Loucy (cell line): ENCODE results near the gene LBHD2.

ENCODE experiments used
- H2AFZ ChIP-seq: fragments of 200-600 bp; sonication (generic); 2 replicates; pipeline ENCODE4 v1.6.0; 2016; ENCODE audit warnings: antibody characterized with exemption, mild to moderate bottlenecking, low read length, moderate library complexity
- H3F3A ChIP-seq: fragments of 200-600 bp; 2 replicates; pipeline ENCODE4 v1.6.0; 2016; ENCODE audit warnings: antibody characterized with exemption, low read depth, mild to moderate bottlenecking
- H3K27me3 ChIP-seq: fragments of 200-600 bp; sonication (generic); 2 replicates; pipeline ENCODE4 v1.6.1; 2014; ENCODE audit warnings: low read length, mild to moderate bottlenecking; ENCODE audit not compliant: insufficient read depth, poor library complexity, severe bottlenecking
- H3K36me3 ChIP-seq: fragments of 200-600 bp; sonication (generic); 2 replicates; pipeline ENCODE4 v1.6.1; 2016; ENCODE audit warnings: low read length; ENCODE audit not compliant: insufficient read depth
- H3K4me1 ChIP-seq: fragments of 200-600 bp; sonication (generic); 2 replicates; pipeline ENCODE4 v1.5.1; 2014; ENCODE audit warnings: low read length, mild to moderate bottlenecking; ENCODE audit not compliant: insufficient read depth, poor library complexity, severe bottlenecking
- H3K4me2 ChIP-seq: fragments of 200-600 bp; sonication (generic); 2 replicates; pipeline ENCODE4 v1.6.0; 2014; ENCODE audit warnings: antibody characterized with exemption, low read length, low read depth, mild to moderate bottlenecking; ENCODE audit not compliant: poor library complexity, severe bottlenecking
- H3K4me3 ChIP-seq: fragments of 200-600 bp; sonication (generic); 2 replicates; pipeline ENCODE4 v1.5.1; 2014; ENCODE audit warnings: low read length, mild to moderate bottlenecking, mixed read lengths; ENCODE audit not compliant: poor library complexity, severe bottlenecking
- H3K79me2 ChIP-seq: fragments of 200-600 bp; sonication (generic); 2 replicates; pipeline ENCODE4 v1.6.1; 2014; ENCODE audit warnings: low read length; ENCODE audit not compliant: insufficient read depth
- H3K9ac ChIP-seq: fragments of 200-600 bp; sonication (generic); 2 replicates; pipeline ENCODE4 v1.6.0; 2014; ENCODE audit warnings: mild to moderate bottlenecking, low read depth, low read length, moderate library complexity; ENCODE audit not compliant: poor library complexity, severe bottlenecking
- H3K9me2 ChIP-seq: fragments of 200-600 bp; sonication (generic); replicated peaks from 2 replicates; pipeline ENCODE4 v1.6.1; 2016; ENCODE audit warnings: low read depth, low read length, mixed read lengths
- H3K9me3 ChIP-seq: fragments of 200-600 bp; sonication (generic); 2 replicates; pipeline ENCODE4 v1.6.1; 2014; ENCODE audit warnings: mild to moderate bottlenecking, antibody characterized with exemption, low read length, low read depth; ENCODE audit not compliant: insufficient read depth
- H4K20me1 ChIP-seq: fragments of 200-600 bp; sonication (generic); 2 replicates; pipeline ENCODE4 v1.6.0; 2014; ENCODE audit warnings: antibody characterized with exemption, low read length, mild to moderate bottlenecking; ENCODE audit not compliant: insufficient read depth, poor library complexity, severe bottlenecking
- EZH2phosphoT487 ChIP-seq: fragments of 200-600 bp; IDR thresholded peaks from 2 replicates; pipeline ENCODE4 v1.6.1; 2018; ENCODE audit warnings: antibody characterized with exemption, mild to moderate bottlenecking, moderate library complexity, borderline replicate concordance
- TF ChIP-seq, protein P1 (sequence below): fragments of 200-600 bp; sonication (generic); conservative IDR thresholded peaks from 2 replicates; pipeline ENCODE4 v1.5.1; 2014; ENCODE audit warnings: mild to moderate bottlenecking, antibody characterized with exemption, low read length

Gene LBHD2

GRCh38 chr14:103134919-103135318 lies 50.9 kb downstream of the LBHD2 start:
- no peaks in the 10 kb centered on the region for H3K9me2 ChIP-seq
- no peaks in the 10 kb centered on the region for H4K20me1 ChIP-seq
- no peaks in the 10 kb centered on the region for H3F3A ChIP-seq
- H3K4me2 ChIP-seq = no peak overlapping the region
- TF ChIP-seq EZH2phosphoT487 = no peak
- TF ChIP-seq, protein P1, sequence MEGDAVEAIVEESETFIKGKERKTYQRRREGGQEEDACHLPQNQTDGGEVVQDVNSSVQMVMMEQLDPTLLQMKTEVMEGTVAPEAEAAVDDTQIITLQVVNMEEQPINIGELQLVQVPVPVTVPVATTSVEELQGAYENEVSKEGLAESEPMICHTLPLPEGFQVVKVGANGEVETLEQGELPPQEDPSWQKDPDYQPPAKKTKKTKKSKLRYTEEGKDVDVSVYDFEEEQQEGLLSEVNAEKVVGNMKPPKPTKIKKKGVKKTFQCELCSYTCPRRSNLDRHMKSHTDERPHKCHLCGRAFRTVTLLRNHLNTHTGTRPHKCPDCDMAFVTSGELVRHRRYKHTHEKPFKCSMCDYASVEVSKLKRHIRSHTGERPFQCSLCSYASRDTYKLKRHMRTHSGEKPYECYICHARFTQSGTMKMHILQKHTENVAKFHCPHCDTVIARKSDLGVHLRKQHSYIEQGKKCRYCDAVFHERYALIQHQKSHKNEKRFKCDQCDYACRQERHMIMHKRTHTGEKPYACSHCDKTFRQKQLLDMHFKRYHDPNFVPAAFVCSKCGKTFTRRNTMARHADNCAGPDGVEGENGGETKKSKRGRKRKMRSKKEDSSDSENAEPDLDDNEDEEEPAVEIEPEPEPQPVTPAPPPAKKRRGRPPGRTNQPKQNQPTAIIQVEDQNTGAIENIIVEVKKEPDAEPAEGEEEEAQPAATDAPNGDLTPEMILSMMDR = no peak
- H3K27me3 ChIP-seq = no peaks in the 10 kb centered on the region
- H3K9me3 ChIP-seq = no peaks in the 10 kb centered on the region
- H3K9ac ChIP-seq = no peak overlapping the region
- no peaks in the 10 kb centered on the region for H3K36me3 ChIP-seq
- no peak overlapping the region for H3K4me3 ChIP-seq
- no peak overlapping the region for H2AFZ ChIP-seq
- no peaks in the 10 kb centered on the region for H3K79me2 ChIP-seq
- no peaks in the 10 kb centered on the region for H3K4me1 ChIP-seq

- no peak for TF ChIP-seq EZH2phosphoT487
- TF ChIP-seq, protein P1 = no peak
- Histone ChIP-seq H3F3A (no peaks in the 10 kb centered on the region), H3K9me3 (no peaks in the 10 kb centered on the region), H3K36me3 (no peaks in the 10 kb centered on the region), H3K27me3 (no peaks in the 10 kb centered on the region), H3K9me2 (no peaks in the 10 kb centered on the region), H4K20me1 (no peaks in the 10 kb centered on the region), H3K4me1 (no peaks in the 10 kb centered on the region), H3K79me2 (no peaks in the 10 kb centered on the region), H3K9ac (no peak overlapping the region), H2AFZ (no peak overlapping the region), H3K4me2 (no peak overlapping the region), H3K4me3 (no peak overlapping the region)
These were observed 51.6 kb downstream of the LBHD2 start for GRCh38 chr14:103135333-103136260.

DNA sequence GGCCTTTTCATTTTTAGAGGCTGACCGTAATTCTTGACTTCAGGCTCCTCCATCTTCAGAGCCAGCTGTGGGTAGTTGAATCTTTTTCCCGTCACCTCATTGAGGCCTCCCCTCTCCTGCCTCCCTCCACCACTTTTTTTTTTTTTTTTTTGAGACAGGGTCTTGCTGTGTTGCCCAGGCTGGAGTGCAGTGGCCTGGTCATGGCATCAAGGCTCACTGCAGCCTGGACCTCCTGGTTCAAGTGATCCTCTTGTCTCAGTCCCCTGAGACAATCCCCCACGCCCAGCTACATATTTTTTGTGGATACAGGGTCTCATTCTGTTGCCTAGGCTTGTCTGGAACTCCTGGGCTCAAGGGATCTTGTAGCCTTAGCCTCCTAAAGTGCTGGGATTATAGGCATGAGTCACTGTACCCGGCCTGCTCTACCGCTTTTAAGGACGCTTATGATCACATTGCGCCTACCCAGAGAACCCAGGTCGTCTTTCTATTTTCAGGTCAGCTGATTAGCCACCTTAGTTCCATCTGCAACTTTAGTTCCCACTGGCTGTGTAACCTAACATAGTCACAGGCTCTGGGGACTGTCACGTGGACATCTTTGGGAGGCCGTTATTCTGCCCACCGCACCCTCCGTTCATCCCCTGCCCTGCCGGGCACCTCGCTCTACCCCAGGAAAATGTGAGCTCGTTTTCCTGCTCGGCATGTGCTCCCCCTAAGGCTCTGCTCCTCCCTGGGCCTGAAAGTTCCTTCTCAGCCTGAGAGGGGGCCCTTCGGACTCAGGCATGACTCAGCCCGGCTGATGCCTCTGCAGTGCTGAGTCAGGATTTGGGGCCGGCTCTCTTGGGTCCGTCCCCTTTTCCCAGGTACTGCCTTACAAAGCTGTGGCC lies 52.6 kb downstream of the LBHD2 start:
- Histone ChIP-seq H3K36me3 (no peaks in the 10 kb centered on the region), H4K20me1 (no peaks in the 10 kb centered on the region), H3K9me3 (no peaks in the 10 kb centered on the region), H3K4me3 (no peak overlapping the region), H3K79me2 (no peaks in the 10 kb centered on the region), H3K27me3 (no peaks in the 10 kb centered on the region), H3K4me1 (peaks cover 6% of the 10 kb centered on the region), H3F3A (no peaks in the 10 kb centered on the region), H3K9ac (no peak overlapping the region), H3K9me2 (no peaks in the 10 kb centered on the region), H2AFZ (no peak overlapping the region), H3K4me2 (no peak overlapping the region)
- TF ChIP-seq, protein P1 = no peak
